Measurements from ENCODE around the gene TNNI3K.

TNNI3K gene

DNA sequence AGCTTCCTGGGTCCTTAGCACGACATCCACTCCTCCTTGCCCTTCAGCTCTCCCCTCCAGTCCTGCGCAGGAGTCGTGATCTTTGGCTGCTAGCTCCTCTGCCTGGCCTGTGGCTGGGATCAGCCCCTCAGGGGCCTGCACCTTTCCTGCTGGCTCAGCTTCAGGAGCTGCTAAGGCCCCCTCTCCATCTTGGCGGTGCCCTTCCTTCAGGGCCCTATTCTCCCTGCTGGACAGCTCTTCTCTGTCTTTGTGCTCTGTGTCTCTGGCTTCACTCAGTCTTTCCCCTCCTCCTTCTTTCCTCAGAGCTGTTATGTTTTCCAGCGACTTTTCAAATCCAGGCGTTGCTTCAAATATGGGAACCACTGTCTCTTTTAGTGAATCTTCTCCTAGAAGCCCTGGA is 336.7 kb downstream of the TNNI3K start:
- no peak for DNase-seq (ENCODE audit: low read depth)

DNA sequence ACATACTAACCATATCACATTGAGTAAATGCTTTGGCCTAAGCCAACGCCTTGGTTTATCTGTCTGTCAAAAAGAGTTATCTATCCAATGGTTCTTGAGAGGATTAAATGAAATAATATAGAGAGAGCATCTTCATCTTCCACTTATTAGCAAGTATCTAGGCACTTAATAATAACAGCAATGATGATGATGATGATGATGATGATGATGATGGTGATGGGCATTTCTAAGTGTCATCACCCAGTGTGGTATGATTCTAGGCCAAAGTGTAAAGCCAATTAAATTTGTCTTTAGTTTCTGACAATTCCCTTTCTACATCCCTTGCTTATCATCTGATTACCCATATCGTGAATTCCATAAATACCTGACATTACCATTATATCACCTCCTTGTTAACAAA is 342.9 kb downstream of the TNNI3K start:
- no peak for DNase-seq (ENCODE audit: low read depth)

DNA sequence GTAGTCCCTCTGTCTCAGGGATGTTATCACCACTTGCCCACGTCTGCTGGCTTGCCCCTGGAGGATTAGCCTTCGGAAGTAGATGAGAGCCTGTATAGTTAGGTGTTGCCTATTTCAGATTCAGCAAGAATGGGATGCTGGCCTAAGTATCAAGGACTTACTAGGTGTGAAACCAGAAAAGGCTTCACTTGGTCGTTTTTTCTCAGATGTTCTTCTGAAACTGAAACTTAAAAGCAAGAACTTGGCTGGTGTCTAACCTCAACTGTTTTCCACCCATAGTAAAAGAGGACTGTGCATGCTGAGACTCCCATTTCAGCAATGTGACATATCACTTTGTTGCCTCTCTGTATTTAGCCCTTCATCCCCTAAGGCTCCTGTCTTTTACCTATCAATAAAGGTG is 344.2 kb downstream of the TNNI3K start:
- no peak for DNase-seq (ENCODE audit: low read depth)

DNA sequence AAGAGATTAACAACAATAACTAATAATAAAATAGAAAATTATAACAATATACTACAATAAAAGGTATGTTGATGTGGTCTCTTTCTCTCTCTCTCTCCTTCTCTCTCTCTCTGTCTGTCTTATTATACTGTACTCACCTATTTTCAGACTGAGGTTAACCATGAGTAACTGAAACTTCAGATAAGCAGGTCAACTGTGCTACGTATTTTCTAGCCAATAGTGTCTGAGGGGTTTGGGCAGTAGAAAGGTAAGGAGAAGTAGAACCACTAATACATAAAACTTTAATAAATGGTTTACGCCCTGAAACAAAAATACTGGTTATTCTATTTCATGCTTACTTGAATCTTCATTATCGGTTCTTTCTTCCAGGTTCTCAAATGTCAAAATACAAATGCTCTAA is 348.2 kb downstream of the TNNI3K start:
- DNase-seq (ENCODE audit: low read depth), result no peak

DNA sequence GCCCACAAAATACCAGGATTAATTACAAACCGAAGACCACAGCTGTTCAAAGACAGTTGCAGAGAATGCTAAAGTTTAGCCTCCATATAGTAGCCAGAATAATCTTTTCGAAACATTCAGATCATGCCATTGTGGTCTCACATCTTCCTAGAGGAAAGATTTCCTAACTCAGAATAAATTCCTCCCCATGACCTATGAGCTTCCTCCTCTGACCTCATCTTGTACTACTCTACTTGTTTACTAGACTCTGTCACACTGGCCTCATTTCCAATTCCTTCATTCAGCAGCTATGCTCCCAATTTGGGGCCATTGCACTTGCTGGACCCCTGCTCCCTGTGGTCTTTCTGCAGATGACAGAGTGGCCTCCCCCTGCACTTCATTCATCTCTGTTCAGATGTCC is 349.0 kb downstream of the TNNI3K start:
- no peak for DNase-seq (ENCODE audit: low read depth)

DNA sequence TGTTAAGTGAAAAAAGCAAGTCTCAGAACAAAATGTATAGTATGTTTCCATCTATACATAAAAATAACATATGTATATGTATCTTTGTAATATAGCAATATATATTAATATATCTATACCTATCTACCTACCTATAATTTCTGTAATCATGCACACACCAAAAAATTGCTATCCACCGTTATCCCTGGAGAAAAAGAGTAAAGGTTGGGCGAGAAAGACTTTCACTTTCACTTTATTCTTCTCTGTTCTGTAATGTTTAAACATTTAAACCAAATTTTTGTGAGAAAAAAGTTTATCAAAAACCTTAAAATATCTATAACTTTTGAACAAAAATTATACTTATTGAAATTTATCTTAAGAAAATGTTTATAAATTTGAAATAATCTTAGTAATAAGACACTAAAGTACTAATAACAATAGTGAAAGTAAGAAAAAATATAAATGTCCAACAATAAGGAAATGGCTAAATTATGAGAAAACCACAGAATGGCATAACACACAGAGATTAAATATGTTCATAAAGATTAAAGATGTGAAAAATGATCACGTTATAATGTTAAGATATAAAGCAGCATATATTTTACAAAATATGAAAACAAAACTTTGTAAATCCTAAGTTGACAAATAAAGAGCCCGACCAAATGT is 351.2 kb downstream of the TNNI3K start:
- no peak for DNase-seq (ENCODE audit: low read depth)

DNA sequence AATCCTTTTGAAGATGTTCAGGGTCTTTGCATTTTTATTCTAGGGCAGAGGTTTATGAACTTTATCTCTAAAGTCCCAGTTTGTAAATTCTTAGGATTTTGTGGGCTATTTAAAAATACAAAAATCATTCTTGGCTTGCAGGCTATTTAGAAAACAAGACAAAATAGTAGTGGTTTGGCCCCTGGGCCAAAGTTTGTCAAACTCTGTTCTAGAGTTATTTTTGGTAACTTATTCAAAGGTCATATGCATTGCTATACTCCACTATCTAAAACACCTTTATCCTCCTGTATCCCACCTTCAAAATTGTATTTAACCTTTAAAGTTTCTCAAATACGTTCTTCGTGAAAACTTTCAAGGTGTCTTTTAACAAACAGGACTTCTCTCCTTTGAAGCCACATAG is 352.7 kb downstream of the TNNI3K start:
- no peak for DNase-seq (ENCODE audit: low read depth)

DNA sequence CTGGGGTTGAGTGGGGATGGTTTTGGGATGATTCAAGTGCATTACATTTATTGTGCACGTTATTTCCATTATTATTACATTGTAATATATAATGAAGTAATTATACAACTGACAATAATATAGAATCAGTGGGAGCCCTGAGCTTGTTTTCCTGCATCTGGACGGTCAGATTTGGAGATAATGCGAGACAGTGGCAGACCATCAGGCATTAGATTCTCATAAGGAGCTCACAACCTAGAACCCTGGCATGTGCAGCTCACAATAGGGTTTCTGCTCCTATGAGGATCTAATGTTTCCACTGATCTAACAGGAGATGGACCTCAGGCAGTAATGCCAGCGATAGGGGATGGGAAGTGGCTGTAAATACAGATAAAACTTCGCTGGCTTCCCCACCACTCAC is 355.1 kb downstream of the TNNI3K start:
- no peak for DNase-seq (ENCODE audit: low read depth)

DNA sequence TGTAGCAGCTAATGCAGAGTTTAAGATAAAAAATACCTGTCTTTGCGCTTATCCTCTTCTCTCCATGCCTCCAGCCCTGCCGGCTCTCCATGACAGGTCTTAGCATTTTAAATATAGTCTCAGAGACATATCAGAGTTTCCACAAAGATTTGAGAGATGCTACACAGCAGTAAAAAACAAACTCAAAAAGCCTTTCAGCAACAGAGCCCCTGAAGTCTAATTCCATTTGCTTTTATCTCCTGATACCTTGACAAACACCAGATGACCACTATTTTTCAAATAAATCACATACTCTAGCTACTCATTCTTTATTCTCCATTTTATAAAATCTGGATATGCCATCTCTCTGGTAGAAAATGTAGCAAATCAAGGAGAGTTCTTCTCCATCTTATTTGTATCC is 356.8 kb downstream of the TNNI3K start:
- DNase-seq (ENCODE audit: low read depth), result no peak

DNA sequence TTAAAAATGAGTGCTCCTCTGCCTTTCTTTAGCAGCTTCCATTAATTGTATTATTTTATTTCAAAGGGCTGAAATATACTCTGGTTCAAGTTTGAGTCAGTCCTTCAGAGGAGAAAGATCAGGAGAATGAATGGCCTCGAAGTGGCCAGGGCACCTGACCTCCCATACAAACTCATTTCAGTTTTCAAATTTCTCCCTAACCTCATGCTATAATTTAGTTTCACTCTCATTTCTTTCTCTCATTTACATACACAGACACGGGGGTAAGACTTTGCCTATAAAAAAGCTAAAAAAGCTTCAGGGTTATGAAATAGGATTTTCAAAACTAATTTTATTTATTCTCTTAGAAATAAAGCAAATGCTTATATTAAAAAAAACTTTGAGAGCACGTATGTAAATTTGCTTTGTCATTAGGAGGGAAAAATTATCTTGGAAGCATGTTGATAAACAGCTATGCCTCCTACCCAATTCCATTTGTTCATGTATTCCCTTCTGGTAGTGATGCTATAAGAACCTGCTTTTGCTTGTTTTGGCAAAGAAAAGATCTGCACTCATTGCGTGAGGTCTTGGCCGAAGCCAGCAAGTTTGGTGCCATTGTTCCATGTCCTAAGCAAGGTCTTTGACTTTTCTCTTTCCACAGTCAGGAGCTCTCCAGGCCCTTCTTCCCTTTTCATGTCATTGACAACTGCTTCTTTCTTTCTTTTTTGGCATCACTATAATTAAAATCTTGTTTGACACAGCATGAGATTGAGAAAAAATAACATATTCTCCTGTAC is 357.6 kb downstream of the TNNI3K start:
- DNase-seq (ENCODE audit: low read depth), result no peak

Measured in stimulated activated CD8-positive, alpha-beta memory T cell treated with anti-CD3 and anti-CD28 coated beads, Interleukin-15, amount 100 ng/mL, for 1 hour (primary cell).